MM.1S (cell line): ENCODE measurements around the gene ATF1.
"Not testable (repeated sequence)": the region's sequence is repeated elsewhere in the genome, so short reads cannot be mapped to it uniquely, and the experiment has no call there.

Source experiments
- DNase-seq: peaks from one replicate; pipeline ENCODE4 v3.0.0-alpha.2; 2015
- H2AFZ ChIP-seq: fragments of 300-600 bp; sonication (generic); 2 replicates; pipeline ENCODE4 v1.6.0; 2016; ENCODE audit warnings: antibody characterized with exemption, low read length
- H3F3A ChIP-seq: fragments of 300-600 bp; sonication (generic); 2 replicates; pipeline ENCODE4 v1.6.1; 2016; ENCODE audit warnings: mild to moderate bottlenecking, antibody characterized with exemption, low read length, moderate library complexity, mixed read lengths; ENCODE audit not compliant: insufficient read depth
- H3K27ac ChIP-seq: fragments of 300-600 bp; sonication (generic); 2 replicates; pipeline ENCODE4 v1.5.1; 2016; ENCODE audit warnings: mild to moderate bottlenecking, low read length
- H3K27me3 ChIP-seq: fragments of 300-600 bp; sonication (generic); replicated peaks from 2 replicates; pipeline ENCODE4 v1.6.0; 2016; ENCODE audit warnings: low read length; ENCODE audit not compliant: insufficient read depth
- H3K36me3 ChIP-seq: fragments of 300-600 bp; sonication (generic); replicated peaks from 2 replicates; pipeline ENCODE4 v1.6.1; 2016; ENCODE audit warnings: mild to moderate bottlenecking, low read length, mixed read lengths; ENCODE audit not compliant: insufficient read depth
- H3K4me1 ChIP-seq: fragments of 300-600 bp; sonication (generic); 2 replicates; pipeline ENCODE4 v1.6.1; 2016; ENCODE audit warnings: low read length, mixed read lengths
- H3K4me2 ChIP-seq: fragments of 300-600 bp; sonication (generic); 2 replicates; pipeline ENCODE4 v1.6.0; 2016; ENCODE audit warnings: low read depth, low read length
- H3K4me3 ChIP-seq: fragments of 300-600 bp; sonication (generic); 2 replicates; pipeline ENCODE4 v1.5.1; 2016; ENCODE audit warnings: low read length, mixed read lengths
- H3K79me2 ChIP-seq: fragments of 300-600 bp; sonication (generic); 2 replicates; pipeline ENCODE4 v1.6.1; 2016; ENCODE audit warnings: mixed run types, low read length, mixed read lengths
- H3K9ac ChIP-seq: fragments of 300-600 bp; sonication (generic); 2 replicates; pipeline ENCODE4 v1.6.1; 2016; ENCODE audit warnings: low read length, mixed read lengths
- H3K9me2 ChIP-seq: fragments of 300-600 bp; sonication (generic); replicated peaks from 2 replicates; pipeline ENCODE4 v1.6.1; 2016; ENCODE audit warnings: mild to moderate bottlenecking, low read length, mixed read lengths; ENCODE audit not compliant: insufficient read depth
- H3K9me3 ChIP-seq: fragments of 300-600 bp; sonication (generic); replicated peaks from 2 replicates; pipeline ENCODE4 v1.6.1; 2016; ENCODE audit warnings: mild to moderate bottlenecking, low read length, mixed read lengths; ENCODE audit not compliant: insufficient read depth
- H4K20me1 ChIP-seq: fragments of 300-600 bp; sonication (generic); 2 replicates; pipeline ENCODE4 v1.6.1; 2016; ENCODE audit warnings: mild to moderate bottlenecking, low read length, moderate library complexity, mixed read lengths; ENCODE audit not compliant: insufficient read depth
- EZH2 ChIP-seq: fragments of 300-600 bp; sonication (generic); optimal IDR thresholded peaks from 2 replicates; pipeline ENCODE3; 2017; ENCODE audit warnings: low read depth, mild to moderate bottlenecking, antibody characterized with exemption, low read length, mixed read lengths
- EZH2phosphoT487 ChIP-seq: fragments of 300-600 bp; sonication (generic); IDR thresholded peaks from 2 replicates; pipeline ENCODE4 v1.6.1; 2018; ENCODE audit warnings: antibody characterized with exemption, low read length
- TF ChIP-seq, protein P1 (sequence below): fragments of 300-600 bp; sonication (generic); IDR thresholded peaks from 2 replicates; pipeline ENCODE4 v1.5.1; 2016; ENCODE audit warnings: antibody characterized with exemption, low read length, mixed read lengths

Gene ATF1

DNA sequence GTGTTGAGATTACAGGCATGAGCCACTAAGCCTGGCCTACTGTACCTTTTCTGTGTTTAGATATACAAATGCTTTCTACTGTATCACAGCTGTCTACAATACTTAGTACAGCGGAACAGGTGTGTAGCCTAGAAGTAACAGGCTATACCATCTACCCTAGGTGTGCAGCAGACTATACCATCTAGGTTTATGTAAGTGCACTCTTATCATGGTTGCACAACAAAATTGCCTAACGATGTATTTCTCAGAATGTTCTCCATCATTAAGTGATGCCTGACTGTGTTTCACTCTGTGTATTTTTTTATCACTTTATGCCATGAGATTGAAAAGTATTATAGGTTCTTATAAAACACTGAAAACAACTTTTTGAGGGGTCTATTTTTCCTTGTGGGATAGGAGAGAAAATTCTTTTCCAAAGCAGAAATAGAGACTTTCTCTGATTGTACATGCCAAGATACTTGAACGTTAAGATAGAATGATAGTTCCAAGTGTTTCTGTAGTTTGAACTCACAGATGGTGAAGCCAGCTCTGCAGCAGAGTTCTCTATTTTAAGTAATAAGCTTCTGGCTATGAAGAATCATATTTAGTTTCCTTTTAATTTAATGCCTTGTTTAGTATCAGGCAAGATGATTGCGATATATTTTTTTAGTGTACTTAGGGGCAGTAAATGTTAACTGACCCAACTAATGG, 95.9 kb downstream of the ATF1 start:
- H3K4me1 ChIP-seq, result no peaks in the 10 kb centered on the region

DNA sequence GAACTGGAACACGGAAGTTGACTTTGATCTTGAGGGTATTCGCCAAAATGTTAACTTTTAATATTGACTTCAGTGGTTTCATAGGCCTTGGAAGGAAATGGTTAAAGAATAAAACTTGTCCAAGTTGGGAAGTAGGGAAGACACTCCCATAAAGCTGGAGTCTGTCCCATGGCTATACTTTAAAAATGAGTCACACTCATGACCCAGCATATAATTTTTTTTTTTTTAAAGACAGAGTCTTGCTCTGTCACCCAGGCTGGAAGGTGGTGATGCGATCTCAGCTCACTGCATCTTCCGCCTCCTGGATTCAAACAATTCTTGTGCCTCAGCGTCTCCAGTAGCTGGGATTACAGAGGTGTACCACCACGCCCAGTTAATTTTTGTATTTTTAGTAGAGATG, 98.4 kb downstream of the ATF1 start:
- H3K79me2 ChIP-seq, result no peaks in the 10 kb centered on the region
- no peak overlapping the region for H3K4me3 ChIP-seq
- H4K20me1 ChIP-seq, result no peaks in the 10 kb centered on the region
- no peaks in the 10 kb centered on the region for H3K36me3 ChIP-seq
- H3K9me2 ChIP-seq, result no peaks in the 10 kb centered on the region
- no peaks in the 10 kb centered on the region for H3K4me1 ChIP-seq
- H3K27me3 ChIP-seq, result no peaks in the 10 kb centered on the region
- no peaks in the 10 kb centered on the region for H3F3A ChIP-seq
- H3K4me2 ChIP-seq, result no peak overlapping the region
- H3K9me3 ChIP-seq, result no peaks in the 10 kb centered on the region
- no peak overlapping the region for H2AFZ ChIP-seq
- no peak overlapping the region for H3K27ac ChIP-seq
- TF ChIP-seq EZH2phosphoT487 (no peak), EZH2 (no peak)
- TF ChIP-seq, protein P1, sequence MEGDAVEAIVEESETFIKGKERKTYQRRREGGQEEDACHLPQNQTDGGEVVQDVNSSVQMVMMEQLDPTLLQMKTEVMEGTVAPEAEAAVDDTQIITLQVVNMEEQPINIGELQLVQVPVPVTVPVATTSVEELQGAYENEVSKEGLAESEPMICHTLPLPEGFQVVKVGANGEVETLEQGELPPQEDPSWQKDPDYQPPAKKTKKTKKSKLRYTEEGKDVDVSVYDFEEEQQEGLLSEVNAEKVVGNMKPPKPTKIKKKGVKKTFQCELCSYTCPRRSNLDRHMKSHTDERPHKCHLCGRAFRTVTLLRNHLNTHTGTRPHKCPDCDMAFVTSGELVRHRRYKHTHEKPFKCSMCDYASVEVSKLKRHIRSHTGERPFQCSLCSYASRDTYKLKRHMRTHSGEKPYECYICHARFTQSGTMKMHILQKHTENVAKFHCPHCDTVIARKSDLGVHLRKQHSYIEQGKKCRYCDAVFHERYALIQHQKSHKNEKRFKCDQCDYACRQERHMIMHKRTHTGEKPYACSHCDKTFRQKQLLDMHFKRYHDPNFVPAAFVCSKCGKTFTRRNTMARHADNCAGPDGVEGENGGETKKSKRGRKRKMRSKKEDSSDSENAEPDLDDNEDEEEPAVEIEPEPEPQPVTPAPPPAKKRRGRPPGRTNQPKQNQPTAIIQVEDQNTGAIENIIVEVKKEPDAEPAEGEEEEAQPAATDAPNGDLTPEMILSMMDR, result no peak
- DNase-seq, result no peak
- no peak overlapping the region for H3K9ac ChIP-seq

More for the DNA sequence above, 95.9 kb downstream of the ATF1 start:
- DNase-seq, result no peak
- H2AFZ ChIP-seq, result no peak overlapping the region
- H3K4me2 ChIP-seq, result no peak overlapping the region
- no peak for TF ChIP-seq EZH2phosphoT487
- TF ChIP-seq, protein P1, result no peak
- no peak for TF ChIP-seq EZH2
- no peak overlapping the region for H3K27ac ChIP-seq
- no peaks in the 10 kb centered on the region for H3K36me3 ChIP-seq
- no peaks in the 10 kb centered on the region for H4K20me1 ChIP-seq
- no peaks in the 10 kb centered on the region for H3K27me3 ChIP-seq
- no peak overlapping the region for H3K9ac ChIP-seq
- H3K9me3 ChIP-seq, result no peaks in the 10 kb centered on the region
- no peaks in the 10 kb centered on the region for H3K9me2 ChIP-seq
- no peak overlapping the region for H3K4me3 ChIP-seq
- H3F3A ChIP-seq, result no peaks in the 10 kb centered on the region
- no peaks in the 10 kb centered on the region for H3K79me2 ChIP-seq

DNA sequence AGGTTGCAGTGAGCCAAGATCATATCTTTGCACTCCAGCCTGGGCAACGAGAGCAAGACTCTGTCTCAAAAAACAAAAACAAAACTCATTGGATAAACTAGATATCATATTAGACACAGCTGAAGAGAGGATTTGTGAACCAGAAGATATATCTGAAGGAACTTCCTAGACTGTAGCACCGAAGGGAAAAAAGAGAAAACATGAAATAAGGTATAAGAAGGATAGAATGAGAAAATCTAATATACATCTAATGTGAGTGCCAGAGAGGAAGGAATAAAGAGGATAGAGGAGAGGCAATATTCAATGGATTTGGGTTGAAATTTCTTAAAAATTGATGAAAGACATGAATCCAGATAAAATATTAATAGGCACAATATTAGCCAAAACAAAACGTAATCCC, 101.4 kb downstream of the ATF1 start:
- Histone ChIP-seq H3K4me1 (0 out of 2 replicates have a peak, but pooled peaks cover 4% of the 10 kb centered on the region), H3K9me3 (no peaks in the 10 kb centered on the region), H3K36me3 (no peaks in the 10 kb centered on the region), H4K20me1 (no peaks in the 10 kb centered on the region), H3K79me2 (no peaks in the 10 kb centered on the region), H3F3A (no peaks in the 10 kb centered on the region), H3K27me3 (no peaks in the 10 kb centered on the region), H3K9me2 (no peaks in the 10 kb centered on the region), H3K4me2 (no peak overlapping the region), H3K4me3 (no peak overlapping the region), H2AFZ (no peak overlapping the region), H3K27ac (no peak overlapping the region), H3K9ac (no peak overlapping the region)
- DNase-seq, result no peak
- TF ChIP-seq, protein P1, result no peak
- TF ChIP-seq EZH2phosphoT487, result no peak
- no peak for TF ChIP-seq EZH2

DNA sequence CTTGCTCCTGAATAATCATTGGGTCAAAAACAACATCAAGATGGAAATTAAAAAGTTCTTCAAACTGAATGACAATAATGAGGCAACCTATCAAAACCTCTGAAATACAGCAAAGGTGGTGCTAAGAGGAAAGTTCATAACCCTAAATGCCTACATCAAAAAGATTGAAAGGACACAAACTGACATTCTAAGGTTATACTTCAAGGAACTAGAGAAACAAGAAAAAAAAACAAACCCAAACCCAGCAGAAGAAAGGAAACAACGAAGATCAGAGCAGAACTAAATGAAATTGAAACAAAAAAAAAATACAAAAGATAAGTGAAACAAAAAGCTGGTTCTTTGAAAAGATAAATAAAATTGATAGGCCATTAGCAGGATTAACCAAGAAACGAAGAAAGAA, 105.0 kb downstream of the ATF1 start:
- H3K9ac ChIP-seq, H4K20me1 ChIP-seq, H3K79me2 ChIP-seq, H3K27me3 ChIP-seq, H3K4me3 ChIP-seq, H3K36me3 ChIP-seq, H3K9me3 ChIP-seq, H3K4me1 ChIP-seq, H3K9me2 ChIP-seq, H3F3A ChIP-seq: not testable (repeated sequence)
- H3K27ac ChIP-seq, result peak overlapping the region; percentile 4; the same call in 1 of the 2 replicates
- H3K4me2 ChIP-seq, result peak overlapping the region; percentile 25; the same call in 1 of the 2 replicates
- peak; percentile 38 for DNase-seq
- H2AFZ ChIP-seq, result 0 out of 2 replicates have a peak overlapping the region, but pooled peaks have one; percentile 11
